ENCODE results near the gene UBXN6.
A peak's percentile ranks its signal among the peaks of the same experiment; 100 is the strongest.

Gene UBXN6

DNA sequence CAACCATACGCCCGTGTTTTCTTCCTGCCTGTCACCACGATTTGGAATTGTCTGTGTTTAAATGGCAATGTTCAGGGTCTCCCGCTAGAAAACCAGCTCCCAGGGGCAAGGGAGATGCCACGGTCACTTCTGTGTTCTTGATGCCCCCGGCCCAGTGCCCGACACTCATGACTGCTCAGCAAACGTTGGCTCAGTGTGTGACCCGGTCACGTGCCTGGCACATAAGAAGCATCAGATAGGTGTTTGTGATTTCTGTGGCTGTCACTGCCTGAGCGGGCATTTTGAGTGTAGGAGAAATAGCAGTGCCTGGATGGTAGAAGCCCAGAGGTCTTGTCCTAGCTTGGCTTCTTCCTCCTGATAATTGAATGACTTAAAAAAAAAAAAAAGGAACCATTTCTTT is 30.0 kb upstream of the UBXN6 start:
- no peak overlapping the region for H3K4me3 ChIP-seq (ENCODE audit: low read depth, low read length)
- in situ Hi-C loops (cut with HindIII; ENCODE audit: low sequenced_read_pairs): no loop called here
- no peak for DNase-seq (ENCODE audit: low read depth)
- TF ChIP-seq CTCF (IDR thresholded peaks at IDR 0.05; ENCODE audit: low read depth, low read length, missing control alignments): no peak

DNA sequence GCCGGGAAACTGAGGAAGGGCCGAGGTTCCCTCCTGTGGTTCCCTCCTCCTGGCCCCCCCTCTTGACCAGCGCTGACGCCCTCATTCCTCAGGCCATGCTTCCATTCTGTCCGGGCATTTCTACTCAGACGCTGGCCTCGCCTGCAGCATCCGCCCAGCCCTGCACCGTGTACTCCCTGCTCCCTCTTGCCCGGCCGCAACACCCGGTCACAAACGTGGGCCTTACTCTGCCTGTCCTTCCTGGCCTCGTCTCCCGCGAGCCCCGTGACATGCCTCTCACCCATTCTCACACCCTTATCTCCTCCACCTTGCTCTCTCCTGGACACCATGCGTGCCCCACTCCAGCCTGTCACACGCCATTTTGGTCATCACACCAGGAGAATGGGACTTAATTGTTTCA is 25.8 kb upstream of the UBXN6 start:
- TF ChIP-seq CTCF (IDR thresholded peaks at IDR 0.05; ENCODE audit: low read depth, low read length, missing control alignments): no peak
- no peak overlapping the region for H3K4me3 ChIP-seq (ENCODE audit: low read depth, low read length)
- no peak for DNase-seq (ENCODE audit: low read depth)
- in situ Hi-C loops (cut with HindIII; ENCODE audit: low sequenced_read_pairs): no loop called here

DNA sequence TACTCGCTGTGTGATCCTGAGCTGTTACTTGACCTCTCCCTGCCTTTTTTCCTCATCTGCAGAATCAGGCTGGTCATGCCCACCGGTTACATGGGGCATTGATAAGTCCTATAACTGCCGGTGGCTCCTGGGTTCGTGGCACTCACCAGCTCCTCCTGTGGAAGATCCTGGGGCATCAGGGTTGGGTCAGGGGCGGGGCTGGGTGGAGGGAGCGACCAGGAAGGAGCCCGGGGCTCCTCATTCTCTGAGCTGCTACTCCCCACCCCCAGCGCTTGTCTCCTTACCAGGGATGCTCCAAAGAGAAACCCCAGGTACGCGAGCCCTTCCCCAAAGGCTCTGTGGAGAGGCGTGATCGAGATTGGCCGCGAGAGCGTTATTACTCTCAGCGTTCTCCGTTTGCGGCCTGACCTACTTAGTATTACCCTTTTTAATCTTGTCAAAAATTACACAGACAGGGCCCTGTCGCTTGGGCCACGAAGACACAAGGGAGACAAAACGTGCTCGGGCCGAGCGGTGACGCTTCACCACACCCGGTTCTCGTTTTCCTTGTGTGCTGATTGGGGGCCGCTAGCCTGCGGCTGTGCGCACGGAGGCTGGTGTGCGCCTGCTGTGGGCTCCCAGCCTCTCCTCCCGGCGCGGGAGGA is 25.2 kb upstream of the UBXN6 start:
- H3K4me3 ChIP-seq (ENCODE audit: low read depth, low read length): no peak overlapping the region
- DNase-seq (ENCODE audit: low read depth): no peak
- no peak for TF ChIP-seq CTCF (IDR thresholded peaks at IDR 0.05; ENCODE audit: low read depth, low read length, missing control alignments)
- in situ Hi-C loops (cut with HindIII; ENCODE audit: low sequenced_read_pairs): no loop called here

DNA sequence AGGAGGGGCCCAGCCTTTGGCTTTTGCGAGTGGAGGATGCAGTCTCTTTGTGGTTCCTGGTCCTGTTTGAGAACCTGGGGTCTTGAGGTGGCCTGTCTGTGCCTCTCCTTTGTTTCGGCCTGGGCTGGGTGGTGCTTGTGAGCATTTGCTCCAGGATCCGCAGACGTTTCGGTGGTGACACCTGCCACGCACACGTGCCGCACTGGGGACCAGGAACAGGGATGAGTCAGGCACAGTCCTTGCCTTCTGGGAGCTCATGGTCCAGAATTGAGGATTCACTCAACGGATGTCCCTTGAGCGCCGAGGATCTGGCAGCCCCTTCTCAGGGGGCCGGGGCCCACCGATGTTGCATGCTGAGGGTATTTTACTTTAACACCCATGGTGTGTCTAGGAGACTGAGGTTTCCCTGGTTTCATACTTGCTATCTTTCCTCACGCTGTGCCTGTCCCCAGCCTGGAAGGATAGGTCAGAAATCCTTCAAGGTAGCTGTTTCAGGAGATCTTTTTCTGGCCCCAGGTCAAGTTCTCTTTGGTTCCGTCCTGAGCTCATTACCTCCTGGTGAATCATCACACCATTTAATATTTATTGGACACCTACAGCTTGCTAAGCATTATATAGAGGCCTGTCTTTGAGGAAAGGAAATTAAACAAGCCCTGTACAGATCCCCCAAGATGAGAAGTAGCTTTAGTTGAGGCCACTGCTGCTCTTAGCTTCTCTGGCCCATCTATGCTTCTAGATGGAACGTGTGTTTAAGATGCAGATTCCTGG is 19.6 kb upstream of the UBXN6 start:
- in situ Hi-C loops (cut with HindIII; ENCODE audit: low sequenced_read_pairs): no loop called here
- H3K4me3 ChIP-seq (ENCODE audit: low read depth, low read length): no peak overlapping the region
- DNase-seq (ENCODE audit: low read depth): no peak
- no peak for TF ChIP-seq CTCF (IDR thresholded peaks at IDR 0.05; ENCODE audit: low read depth, low read length, missing control alignments)

DNA sequence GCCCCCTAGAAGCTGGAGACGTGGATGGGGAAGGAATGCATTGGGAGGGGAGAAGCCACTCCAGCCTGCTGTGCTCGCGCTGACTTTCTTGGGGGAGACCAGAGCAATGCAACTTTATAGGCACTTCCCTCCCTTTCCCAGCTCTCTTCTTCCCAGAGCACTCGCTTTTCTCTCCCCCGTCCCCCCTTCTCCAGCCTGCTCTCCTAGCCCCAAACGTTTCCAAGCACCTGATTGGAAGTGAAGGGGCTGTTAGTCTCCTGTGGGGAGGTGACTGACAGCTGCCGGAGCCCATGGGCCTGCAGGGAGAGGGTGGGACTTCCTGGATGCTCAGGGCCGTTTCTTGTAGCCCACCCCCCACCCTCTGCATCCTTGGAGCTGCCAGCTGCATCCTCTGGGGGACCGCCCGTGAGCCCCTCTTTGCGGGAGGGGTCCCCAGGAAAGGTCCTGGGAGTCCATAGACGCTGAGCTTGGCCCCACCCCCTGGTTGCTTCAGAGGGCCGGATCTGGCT is 17.0 kb upstream of the UBXN6 start:
- TF ChIP-seq CTCF (IDR thresholded peaks at IDR 0.05; ENCODE audit: low read depth, low read length, missing control alignments): no peak
- in situ Hi-C loops (cut with HindIII; ENCODE audit: low sequenced_read_pairs): no loop called here
- H3K4me3 ChIP-seq (ENCODE audit: low read depth, low read length): peak overlapping the region; percentile 96
- peak; percentile 49 for DNase-seq (ENCODE audit: low read depth)

GRCh38 chr19:4473763-4474513 is 16.3 kb upstream of the UBXN6 start:
- in situ Hi-C loops (cut with HindIII; ENCODE audit: low sequenced_read_pairs): no loop called here
- peak overlapping the region; percentile 96 for H3K4me3 ChIP-seq (ENCODE audit: low read depth, low read length)
- DNase-seq (ENCODE audit: low read depth): no peak
- TF ChIP-seq CTCF (IDR thresholded peaks at IDR 0.05; ENCODE audit: low read depth, low read length, missing control alignments): no peak

All from astrocyte of the cerebellum (primary cell).